GM18519 (cell line): ENCODE results near the gene UAP1L1.
"Not testable (repeated sequence)": the region's sequence is repeated elsewhere in the genome, so short reads cannot be mapped to it uniquely, and the experiment has no call there.

ENCODE experiments used
- ATAC-seq: cut with Tn5 transposase; IDR thresholded peaks from one replicate; pipeline ENCODE4 v1.9.1; 2021; ENCODE audit warnings: mild to moderate bottlenecking, moderate library complexity; ENCODE audit not compliant: unreplicated experiment, low FRiP score

UAP1L1 gene

GRCh38 chr9:137111788-137112563 is 34.7 kb downstream of the UAP1L1 start:
- no peak for ATAC-seq

- no peak for ATAC-seq
Observed at GRCh38 chr9:137112564-137113384, 35.5 kb downstream of the UAP1L1 start.

GRCh38 chr9:137113385-137114159 is 36.3 kb downstream of the UAP1L1 start:
- ATAC-seq = no peak

GRCh38 chr9:137114220-137114612 is 36.9 kb downstream of the UAP1L1 start:
- ATAC-seq = no peak

GRCh38 chr9:137114613-137115393 is 37.5 kb downstream of the UAP1L1 start, which contains the start of gene DPP7:
TSS of gene DPP7 (minus strand) at chr9:137114733. CDS start at chr9:137114713, 20 bp downstream.
- ATAC-seq = peak; percentile 63

GRCh38 chr9:137115394-137116026 is 38.2 kb downstream of the UAP1L1 start:
- no peak for ATAC-seq

GRCh38 chr9:137116027-137116507 is 38.8 kb downstream of the UAP1L1 start:
- no peak for ATAC-seq

GRCh38 chr9:137116728-137117127 is 39.4 kb downstream of the UAP1L1 start:
- ATAC-seq = no peak

GRCh38 chr9:137117269-137117731 is 40.0 kb downstream of the UAP1L1 start:
- no peak for ATAC-seq

GRCh38 chr9:137118092-137118603 is 40.8 kb downstream of the UAP1L1 start:
- ATAC-seq = not testable (repeated sequence)

- ATAC-seq = not testable (repeated sequence)
Observed at GRCh38 chr9:137121927-137122795, 44.8 kb downstream of the UAP1L1 start.

- ATAC-seq = not testable (repeated sequence)
Observed at GRCh38 chr9:137122796-137123467, 45.6 kb downstream of the UAP1L1 start.

GRCh38 chr9:137123468-137123837 is 46.1 kb downstream of the UAP1L1 start:
- ATAC-seq = peak; percentile 41

GRCh38 chr9:137123952-137124462 is 46.7 kb downstream of the UAP1L1 start:
- not testable (repeated sequence) for ATAC-seq

GRCh38 chr9:137126786-137127185 is 49.5 kb downstream of the UAP1L1 start:
- no peak for ATAC-seq

GRCh38 chr9:137127301-137128157 is 50.2 kb downstream of the UAP1L1 start:
- no peak for ATAC-seq
